ENCODE results near the gene IL1B. TPM values are rescaled to one million over a fixed set of nuclear protein-coding genes. Genes with fewer than 3 reads are reported as not detected.

IL1B gene
- polyA plus RNA-seq, 1 donor from 2014 or later: not detected

- H3K36me3 ChIP-seq (ENCODE audit: insufficient read depth, low read length): no peaks in the 10 kb centered on the region
- TF ChIP-seq EP300 (conservative IDR thresholded peaks at IDR 0.05; ENCODE audit: poor library complexity, severe bottlenecking) (no peak), SMC3 (conservative IDR thresholded peaks at IDR 0.05; ENCODE audit: poor library complexity) (no peak), EZH2 (IDR thresholded peaks at IDR 0.05; ENCODE audit: borderline replicate concordance, insufficient read depth, low read length, poor library complexity, severe bottlenecking) (no peak), MXI1 (conservative IDR thresholded peaks at IDR 0.05; ENCODE audit: poor library complexity, severe bottlenecking) (no peak), TAF1 (IDR thresholded peaks at IDR 0.05; ENCODE audit: low read depth) (no peak), RAD21 (conservative IDR thresholded peaks at IDR 0.05) (no peak), POLR2AphosphoS5 (IDR thresholded peaks at IDR 0.05) (no peak), CTCF (IDR thresholded peaks at IDR 0.05; ENCODE audit: poor library complexity, severe bottlenecking) (no peak)
- TF ChIP-seq, protein P1, sequence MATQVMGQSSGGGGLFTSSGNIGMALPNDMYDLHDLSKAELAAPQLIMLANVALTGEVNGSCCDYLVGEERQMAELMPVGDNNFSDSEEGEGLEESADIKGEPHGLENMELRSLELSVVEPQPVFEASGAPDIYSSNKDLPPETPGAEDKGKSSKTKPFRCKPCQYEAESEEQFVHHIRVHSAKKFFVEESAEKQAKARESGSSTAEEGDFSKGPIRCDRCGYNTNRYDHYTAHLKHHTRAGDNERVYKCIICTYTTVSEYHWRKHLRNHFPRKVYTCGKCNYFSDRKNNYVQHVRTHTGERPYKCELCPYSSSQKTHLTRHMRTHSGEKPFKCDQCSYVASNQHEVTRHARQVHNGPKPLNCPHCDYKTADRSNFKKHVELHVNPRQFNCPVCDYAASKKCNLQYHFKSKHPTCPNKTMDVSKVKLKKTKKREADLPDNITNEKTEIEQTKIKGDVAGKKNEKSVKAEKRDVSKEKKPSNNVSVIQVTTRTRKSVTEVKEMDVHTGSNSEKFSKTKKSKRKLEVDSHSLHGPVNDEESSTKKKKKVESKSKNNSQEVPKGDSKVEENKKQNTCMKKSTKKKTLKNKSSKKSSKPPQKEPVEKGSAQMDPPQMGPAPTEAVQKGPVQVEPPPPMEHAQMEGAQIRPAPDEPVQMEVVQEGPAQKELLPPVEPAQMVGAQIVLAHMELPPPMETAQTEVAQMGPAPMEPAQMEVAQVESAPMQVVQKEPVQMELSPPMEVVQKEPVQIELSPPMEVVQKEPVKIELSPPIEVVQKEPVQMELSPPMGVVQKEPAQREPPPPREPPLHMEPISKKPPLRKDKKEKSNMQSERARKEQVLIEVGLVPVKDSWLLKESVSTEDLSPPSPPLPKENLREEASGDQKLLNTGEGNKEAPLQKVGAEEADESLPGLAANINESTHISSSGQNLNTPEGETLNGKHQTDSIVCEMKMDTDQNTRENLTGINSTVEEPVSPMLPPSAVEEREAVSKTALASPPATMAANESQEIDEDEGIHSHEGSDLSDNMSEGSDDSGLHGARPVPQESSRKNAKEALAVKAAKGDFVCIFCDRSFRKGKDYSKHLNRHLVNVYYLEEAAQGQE (IDR thresholded peaks at IDR 0.05; ENCODE audit: borderline replicate concordance): no peak
- H3K9me3 ChIP-seq (ENCODE audit: low read length): no peaks in the 10 kb centered on the region
- H3K4me2 ChIP-seq (ENCODE audit: low read length): no peak overlapping the region
- H2AFZ ChIP-seq (ENCODE audit: low read depth, low read length): no peak overlapping the region
- no peaks in the 10 kb centered on the region for H3K79me2 ChIP-seq (replicated peaks; ENCODE audit: insufficient read depth, low read length)
- H3K27ac ChIP-seq (ENCODE audit: low read length): no peak overlapping the region
- no peak overlapping the region for H3K9ac ChIP-seq (ENCODE audit: low read length)
- no peak overlapping the region for H3K4me3 ChIP-seq (ENCODE audit: low read length)
- H3K9me2 ChIP-seq (ENCODE audit: insufficient read depth, low read length): no peaks in the 10 kb centered on the region
- no peaks in the 10 kb centered on the region for H3K27me3 ChIP-seq (ENCODE audit: insufficient read depth, low read depth, low read length)
- H4K20me1 ChIP-seq (ENCODE audit: insufficient read depth): no peaks in the 10 kb centered on the region
- no peaks in the 10 kb centered on the region for H3F3A ChIP-seq (ENCODE audit: insufficient read depth, low read length, poor library complexity, severe bottlenecking)
Observed at GRCh38 chr2:112835536-112836162, 930 bp downstream of the IL1B start.

GRCh38 chr2:112835061-112835501, 1.5 kb downstream of the IL1B start:
- Histone ChIP-seq H3K27me3 (ENCODE audit: insufficient read depth, low read depth, low read length) (no peaks in the 10 kb centered on the region), H3K27ac (ENCODE audit: low read length) (no peak overlapping the region)
- TF ChIP-seq POLR2AphosphoS5 (IDR thresholded peaks at IDR 0.05): no peak
- no peak for TF ChIP-seq EZH2 (IDR thresholded peaks at IDR 0.05; ENCODE audit: borderline replicate concordance, insufficient read depth, low read length, poor library complexity, severe bottlenecking)
- TF ChIP-seq MXI1 (conservative IDR thresholded peaks at IDR 0.05; ENCODE audit: poor library complexity, severe bottlenecking): no peak
- TF ChIP-seq, protein P1 (IDR thresholded peaks at IDR 0.05; ENCODE audit: borderline replicate concordance): no peak
- no peak for TF ChIP-seq CTCF (IDR thresholded peaks at IDR 0.05; ENCODE audit: poor library complexity, severe bottlenecking)
- TF ChIP-seq EP300 (conservative IDR thresholded peaks at IDR 0.05; ENCODE audit: poor library complexity, severe bottlenecking): no peak
- TF ChIP-seq SMC3 (conservative IDR thresholded peaks at IDR 0.05; ENCODE audit: poor library complexity): no peak
- TF ChIP-seq TAF1 (IDR thresholded peaks at IDR 0.05; ENCODE audit: low read depth): no peak
- no peak for TF ChIP-seq RAD21 (conservative IDR thresholded peaks at IDR 0.05)

More at GRCh38 chr2:112835061-112835501, 1.5 kb downstream of the IL1B start:
- Histone ChIP-seq H2AFZ (ENCODE audit: low read depth, low read length) (no peak overlapping the region), H3K9me3 (ENCODE audit: low read length) (no peaks in the 10 kb centered on the region), H3K36me3 (ENCODE audit: insufficient read depth, low read length) (no peaks in the 10 kb centered on the region), H3K79me2 (replicated peaks; ENCODE audit: insufficient read depth, low read length) (no peaks in the 10 kb centered on the region), H3K4me2 (ENCODE audit: low read length) (no peak overlapping the region), H3K9ac (ENCODE audit: low read length) (no peak overlapping the region), H3K4me3 (ENCODE audit: low read length) (no peak overlapping the region), H3F3A (ENCODE audit: insufficient read depth, low read length, poor library complexity, severe bottlenecking) (no peaks in the 10 kb centered on the region), H4K20me1 (ENCODE audit: insufficient read depth) (no peaks in the 10 kb centered on the region), H3K9me2 (ENCODE audit: insufficient read depth, low read length) (no peaks in the 10 kb centered on the region)
